HG03108 (cell line): Measurements from ENCODE around the gene RMDN2.

Experiments used
- ATAC-seq: cut with Tn5 transposase; IDR thresholded peaks from one replicate; pipeline ENCODE4 v1.9.1; 2021; ENCODE audit warnings: moderate library complexity; ENCODE audit not compliant: unreplicated experiment

Gene RMDN2

DNA sequence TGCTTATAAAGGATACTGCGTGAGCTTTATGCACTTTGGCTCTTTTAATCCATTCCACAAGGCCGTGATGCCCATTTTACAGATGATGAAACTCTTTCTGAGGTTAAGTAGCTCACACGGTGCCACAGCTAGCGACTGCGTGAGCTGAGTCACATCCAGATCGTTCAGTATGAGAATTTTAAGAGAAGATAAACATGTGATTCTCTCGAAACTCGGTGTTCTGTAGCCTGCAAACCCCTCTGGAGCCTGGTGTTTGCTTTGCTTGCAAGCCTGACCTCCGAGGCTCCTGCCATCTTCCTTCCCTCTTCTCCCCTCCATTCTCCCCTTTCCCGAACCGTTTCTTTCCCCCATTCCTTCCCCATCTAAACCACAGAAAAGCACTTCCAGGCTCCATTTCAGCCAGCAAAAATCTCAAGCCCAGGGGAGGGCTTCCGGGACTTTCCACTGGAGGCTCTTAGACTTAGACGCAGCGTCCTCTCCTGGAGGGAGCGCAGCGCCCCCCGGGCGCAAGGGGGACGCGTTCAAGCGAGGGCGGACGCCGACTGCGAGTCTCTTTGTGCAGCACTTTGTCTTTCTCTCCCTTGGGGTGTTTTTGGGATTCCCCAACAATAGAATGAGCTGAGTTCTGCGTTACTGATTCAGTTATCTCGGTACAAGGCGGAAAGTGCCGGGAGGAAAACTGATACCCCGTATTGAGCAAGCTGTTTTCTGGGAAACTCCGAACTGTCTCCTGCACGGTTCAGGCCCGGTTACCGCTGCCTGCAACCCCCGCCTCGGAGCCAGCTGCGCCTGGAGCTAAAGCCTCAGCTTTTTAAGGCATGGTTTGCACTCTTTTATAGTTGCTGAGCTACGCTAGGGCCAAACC lies 112.9 kb downstream of the RMDN2 start:
- ATAC-seq, result peak; percentile 70

DNA sequence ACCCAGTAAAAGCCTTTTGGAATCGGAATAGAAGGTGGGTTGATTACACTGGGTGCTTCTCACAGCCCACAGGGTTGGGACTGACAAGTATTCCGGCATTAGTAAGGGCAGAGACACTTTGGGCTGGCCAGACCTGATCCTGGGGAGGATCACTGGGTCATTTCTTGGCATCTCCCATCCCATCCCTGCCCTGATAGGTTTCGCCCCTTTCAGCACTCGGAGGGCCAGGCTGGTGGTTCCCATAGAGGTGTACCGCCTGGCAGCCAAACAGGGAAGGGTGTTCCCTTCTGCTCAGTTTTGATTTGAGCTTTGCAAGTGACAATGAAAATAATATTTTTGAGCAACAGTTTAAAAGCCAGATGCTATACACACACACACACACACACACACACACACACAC lies 113.6 kb downstream of the RMDN2 start:
- ATAC-seq, result no peak

DNA sequence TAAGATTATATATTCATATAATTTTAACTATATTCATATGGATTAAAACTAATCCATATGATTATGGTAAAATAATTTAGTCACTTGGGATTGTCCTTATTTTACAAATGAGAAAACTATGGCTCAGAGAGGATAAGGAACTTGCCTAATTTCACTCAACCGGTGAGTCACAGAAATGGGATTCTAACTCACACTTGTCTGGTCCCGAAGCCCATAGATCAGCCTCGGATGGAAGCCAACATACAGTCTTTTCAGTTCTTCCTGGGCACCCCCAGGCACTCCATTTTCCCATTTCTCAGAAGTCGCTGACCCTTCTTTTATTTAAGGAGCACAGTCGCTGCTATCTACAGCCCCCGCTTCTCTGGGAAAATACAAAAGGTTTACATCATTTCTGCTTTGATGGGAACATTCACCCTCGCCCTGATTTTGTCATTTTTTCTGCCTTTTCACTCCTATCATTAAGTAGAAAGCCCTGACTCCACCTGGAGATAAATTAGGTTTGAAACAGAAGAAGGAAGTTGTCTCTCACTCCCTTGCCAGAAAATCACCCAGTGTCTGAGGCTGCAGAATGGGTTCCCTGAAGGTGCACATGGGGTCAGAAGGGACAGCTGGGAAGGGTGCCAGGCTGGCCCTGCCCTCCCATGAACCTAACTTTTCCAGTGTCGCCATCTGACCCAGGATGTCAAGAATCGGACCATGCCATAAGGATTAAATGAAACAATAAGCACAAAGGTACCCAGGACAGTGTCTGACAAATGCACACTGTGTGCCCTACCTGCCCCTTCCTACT lies 114.2 kb downstream of the RMDN2 start:
- no peak for ATAC-seq

DNA sequence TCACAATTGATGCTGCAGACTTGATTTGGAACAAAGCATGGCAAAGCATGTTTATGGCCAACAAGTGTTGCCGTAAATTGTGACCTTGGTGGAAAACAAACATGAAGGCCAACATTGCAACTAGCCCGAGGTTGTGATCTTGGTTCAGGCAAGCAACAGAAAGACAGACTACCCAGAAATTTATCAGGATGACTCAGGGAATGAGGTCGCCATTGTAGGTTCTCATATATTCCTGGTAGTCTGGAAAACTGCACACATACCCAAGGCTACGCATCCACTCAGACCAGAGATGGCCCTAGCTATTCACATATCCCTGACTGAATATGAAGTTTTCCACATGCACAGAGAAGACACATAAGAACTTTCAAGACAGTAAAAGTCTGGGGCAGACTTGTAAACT lies 120.7 kb downstream of the RMDN2 start:
- no peak for ATAC-seq

DNA sequence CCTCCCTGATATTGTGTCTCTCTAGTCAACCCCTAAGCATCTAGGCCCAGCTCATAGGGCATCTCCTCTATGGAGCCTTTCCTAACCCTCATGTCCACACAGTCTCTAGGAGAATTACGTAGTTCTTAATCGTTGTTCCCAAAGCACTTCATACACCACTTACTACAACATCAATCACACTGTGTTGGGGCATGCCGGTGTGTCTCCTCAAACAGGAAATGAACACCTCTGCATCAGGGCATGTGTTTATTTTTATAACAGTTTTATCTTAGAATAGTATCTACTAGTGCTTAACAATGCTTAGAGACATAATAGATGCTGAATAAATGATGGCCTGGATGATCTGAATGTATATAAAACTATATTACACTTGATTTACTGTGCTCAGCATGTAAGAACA lies 131.1 kb downstream of the RMDN2 start:
- ATAC-seq, result no peak

DNA sequence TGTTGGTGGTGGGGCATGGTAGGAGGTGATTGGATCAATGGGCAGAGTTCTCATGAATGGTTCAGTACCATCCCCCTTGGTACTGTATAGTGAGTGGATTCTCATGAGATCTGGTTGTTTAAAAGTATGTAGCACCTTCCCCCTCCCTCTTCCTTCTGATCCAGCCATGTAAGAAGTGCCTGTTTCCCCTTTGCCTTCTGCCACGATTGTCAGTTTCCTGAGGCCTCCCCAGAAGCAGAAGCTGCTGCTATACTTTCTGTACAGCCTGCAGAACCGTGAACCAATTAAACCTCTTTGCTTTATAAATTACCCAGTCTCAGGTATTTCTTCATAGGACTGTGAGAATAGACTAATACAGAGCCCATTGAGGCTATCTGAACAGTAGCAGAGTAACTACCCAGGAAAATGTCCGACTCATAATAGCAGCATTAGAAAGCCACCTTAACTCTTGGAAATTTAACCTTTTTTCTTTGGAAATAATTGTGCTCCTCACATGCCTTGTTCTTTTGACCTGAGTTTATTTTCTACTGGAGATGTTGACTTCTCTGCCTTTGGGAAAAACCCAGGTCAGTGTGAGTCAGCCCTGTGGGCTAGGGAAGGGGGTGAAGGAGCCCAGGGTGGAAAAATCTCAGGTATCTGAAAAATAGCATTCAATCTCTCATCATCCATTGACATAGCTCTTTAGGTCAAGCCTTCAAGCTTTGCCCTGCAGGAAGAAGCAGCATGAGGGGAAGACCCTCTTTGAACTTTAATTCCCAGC lies 132.7 kb downstream of the RMDN2 start:
- no peak for ATAC-seq

DNA sequence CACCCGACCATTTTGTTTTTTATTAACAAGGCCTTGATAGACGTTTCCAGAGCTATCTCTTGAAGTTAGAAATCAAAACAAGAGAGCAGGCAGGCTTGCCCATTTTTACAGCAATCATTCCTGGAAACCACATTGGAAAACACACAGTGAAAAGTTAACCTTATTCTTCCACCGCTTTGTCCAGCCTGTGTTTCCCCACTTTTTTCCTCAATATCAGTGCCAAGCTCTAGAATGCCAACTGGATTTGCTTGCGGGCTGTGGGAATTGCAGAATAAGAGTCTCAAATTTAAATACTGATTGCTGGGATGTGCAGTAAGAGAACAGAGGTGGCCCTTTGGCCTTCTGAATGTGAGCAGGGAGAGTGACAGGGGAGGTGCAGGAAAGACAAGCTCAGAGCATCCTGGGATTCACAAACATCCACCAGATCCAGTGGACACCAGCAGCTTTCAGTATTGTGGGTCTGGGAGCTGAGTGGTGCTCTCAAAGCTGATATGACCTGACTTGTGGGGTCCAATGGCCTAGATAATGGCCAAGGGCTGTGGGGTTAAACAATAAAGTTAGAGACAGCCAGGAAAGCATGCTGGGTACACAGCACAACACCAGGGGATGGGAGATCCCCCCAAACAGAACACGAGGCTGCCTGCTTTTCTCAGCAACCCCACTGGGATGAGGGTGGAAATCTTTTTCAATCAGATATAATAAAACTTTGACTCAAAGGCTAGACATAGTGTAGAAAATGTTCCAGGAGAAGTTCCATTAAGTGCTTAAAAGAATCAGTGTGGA lies 135.3 kb downstream of the RMDN2 start:
- no peak for ATAC-seq

DNA sequence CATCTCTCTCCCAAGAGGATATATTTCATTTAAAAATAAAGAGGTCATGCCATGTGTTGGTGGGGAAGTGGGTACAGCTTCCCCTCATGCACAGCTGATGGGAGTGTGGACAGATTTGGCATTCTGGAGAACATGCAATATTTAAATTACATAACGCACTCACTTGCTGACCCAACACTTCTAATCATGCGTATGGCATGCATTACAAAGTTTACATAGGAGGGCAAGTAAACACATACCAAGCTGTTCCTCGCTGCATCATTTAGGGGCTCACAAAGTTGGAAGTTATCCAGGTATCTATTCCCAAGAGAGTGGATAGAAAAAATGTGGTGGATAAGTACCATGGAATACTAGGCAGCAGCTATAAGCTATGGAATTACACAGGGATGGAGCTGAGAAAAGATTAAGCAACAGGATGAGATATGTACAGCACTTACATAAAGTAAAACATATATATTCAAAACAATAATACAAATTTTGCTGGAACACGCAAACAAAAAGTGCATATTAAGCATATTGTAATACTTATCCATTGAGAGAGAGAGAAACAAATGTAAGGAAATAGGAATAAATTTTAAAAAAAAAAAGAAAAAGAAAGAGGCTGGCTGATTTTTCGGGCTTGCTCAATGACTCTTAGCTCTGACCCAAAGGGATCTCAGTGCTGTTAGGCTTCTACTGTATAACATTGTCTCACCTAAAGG lies 139.9 kb downstream of the RMDN2 start:
- no peak for ATAC-seq

DNA sequence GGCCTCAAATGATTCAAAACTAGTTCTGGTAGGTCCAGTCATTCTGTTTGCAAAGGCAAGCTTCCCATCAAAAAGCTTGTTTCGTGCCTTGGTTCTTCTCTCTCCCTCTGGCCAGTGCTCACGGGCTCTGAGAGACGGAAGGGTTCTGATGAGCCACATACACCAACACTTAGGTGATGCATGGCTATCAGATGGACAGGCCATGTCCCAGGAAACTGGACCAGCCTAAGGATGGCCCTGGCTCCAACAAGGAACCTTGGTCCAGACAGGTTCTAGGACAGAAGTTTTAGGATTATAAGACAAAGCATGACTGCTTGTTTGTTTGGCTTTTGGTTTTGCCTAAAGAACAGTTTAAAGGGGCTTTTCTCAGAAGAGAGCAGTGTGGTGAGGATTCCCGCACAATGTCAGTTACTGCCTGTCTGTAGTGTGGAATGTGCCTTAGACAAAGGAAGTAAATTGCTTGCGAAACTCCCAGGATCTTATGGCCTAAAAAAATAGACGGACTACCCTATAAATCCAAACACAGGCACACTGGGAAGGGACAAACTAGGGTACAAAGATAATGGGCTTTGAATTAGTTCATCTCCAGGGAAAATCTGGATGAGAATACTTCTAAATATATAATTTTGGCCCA lies 140.5 kb downstream of the RMDN2 start:
- ATAC-seq, result no peak

DNA sequence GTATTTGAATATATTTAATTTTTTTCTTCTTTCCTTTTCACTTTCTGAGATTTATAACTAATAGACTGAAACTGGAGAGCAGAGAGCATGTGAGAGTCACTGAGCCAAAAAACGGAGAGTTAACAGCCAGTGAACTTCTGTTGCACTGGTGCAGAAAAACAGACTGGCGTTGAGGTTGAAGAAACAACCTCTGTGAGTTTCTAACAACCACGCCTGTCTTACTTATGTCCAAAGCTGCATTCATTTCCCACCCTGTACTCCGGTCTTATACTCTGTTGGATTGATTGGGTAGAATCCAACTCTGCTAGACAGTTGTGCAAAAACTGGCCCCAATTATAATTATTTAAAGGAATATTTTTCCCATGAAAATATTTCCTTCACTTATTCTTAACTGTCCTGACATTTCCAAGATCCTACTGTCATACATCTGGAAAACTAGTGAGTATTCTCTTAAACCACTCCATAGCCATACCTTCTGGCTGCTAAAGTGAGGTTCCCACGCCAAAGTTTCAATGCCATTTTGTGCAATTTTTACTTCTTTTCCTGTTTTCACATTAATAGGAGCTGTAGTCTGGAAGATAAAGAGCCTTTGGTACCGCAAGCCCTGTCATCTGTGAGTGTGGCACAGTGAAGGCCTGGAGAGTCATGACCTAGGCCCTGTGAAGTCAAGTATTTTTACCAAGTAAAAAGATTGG lies 141.5 kb downstream of the RMDN2 start:
- ATAC-seq, result no peak
